Dedifferentiated amniotic fluid mesenchymal stem cell (primary cell): ENCODE data around the gene KIRREL1.

Experiments used
- DNase-seq: peaks from one replicate; pipeline ENCODE4 v3.0.0-alpha.2; 2016; ENCODE audit errors: extremely low spot score

KIRREL1 gene

DNA sequence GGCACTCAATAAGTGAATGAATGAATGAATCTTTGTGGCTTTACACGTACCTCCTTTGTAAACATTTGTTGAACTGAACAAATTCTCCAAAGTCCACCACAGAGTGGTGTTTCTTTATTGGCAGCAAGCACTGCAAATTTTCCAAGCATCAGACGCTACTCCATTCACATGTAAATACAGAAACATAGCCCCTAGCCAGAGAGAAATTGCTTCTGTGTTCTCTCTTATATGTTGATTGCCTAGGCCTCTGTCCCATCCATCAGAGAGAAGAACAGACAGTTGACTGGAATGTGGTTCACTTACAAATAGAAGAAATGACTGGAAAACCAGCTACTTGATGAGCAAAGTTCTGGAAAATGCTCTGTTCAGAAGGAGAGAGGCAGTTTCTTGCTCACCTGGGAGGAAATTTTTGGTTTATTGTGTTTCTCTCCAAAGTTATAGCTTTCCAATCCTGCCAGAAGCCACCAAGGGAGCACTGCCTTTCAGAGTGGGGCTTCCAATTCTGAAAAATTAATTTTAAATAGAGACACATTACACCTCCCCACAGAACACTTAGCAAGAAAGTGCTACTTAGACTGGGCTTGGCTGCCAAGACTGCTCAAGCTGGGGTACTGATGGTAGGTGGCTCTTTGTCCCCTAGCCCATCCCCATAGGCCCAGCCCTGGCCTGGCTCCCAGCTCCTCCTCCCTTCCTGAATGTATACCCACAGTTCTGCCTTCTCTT, 18.1 kb upstream of the KIRREL1 start:
- no peak for DNase-seq

DNA sequence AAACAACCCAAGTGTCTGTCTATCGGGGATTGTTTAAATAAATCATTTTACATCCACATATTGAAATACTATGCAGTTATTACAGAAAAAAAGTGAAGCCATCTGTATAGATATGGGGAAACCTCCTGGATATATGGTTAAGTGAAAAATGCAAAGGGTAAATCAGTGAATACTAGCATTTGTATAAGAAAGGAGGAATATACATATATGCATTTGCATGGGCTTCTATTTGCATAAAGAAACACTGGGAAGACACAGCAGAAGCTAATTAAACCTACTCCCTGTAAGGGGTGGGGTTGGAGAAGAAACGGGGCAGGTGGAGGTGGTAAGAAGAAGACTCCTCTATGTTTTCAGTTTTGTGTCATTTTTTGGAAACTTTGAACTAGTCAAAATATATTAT, 16.6 kb upstream of the KIRREL1 start:
- no peak for DNase-seq

DNA sequence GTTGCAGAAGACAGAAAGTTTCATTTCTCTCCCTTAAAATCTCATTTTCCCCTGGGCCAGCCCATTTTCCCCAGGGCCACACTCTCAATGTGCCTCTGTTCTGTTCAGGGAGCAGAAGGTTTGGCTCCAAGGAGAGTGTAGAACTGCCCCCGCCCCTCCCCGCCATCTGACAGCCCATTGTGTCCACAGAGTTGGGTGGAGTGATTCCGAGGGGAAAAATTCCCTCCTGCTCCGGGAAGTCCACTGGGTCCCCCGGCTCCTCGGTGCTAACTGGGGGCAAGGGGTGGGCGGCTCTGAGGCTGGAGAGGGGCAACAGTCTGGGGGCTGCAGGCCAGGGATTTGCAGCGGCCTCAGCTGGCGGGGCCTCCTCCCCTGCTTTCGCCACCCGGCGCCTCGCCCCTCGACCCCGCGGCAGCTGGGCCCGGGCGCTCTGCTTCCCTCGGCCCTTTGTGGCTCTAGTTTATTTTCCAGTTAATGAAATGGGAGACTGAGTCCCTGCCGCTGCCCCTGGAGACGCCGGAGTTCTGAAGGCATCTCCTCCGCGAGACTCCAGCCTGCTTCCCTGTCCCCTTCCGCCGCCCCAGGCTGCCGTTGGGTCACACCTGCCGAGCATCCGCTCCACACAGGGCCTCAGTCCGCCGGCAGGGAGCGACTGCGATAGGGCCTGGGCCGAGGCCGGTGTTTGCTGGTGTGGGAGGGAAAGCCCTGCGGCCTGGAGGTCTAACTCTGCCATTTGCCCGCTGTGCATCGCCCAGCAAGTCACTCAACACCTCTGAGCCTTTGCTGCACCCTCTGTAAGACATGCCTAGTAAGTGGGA, 14.7 kb upstream of the KIRREL1 start:
- no peak for DNase-seq

DNA sequence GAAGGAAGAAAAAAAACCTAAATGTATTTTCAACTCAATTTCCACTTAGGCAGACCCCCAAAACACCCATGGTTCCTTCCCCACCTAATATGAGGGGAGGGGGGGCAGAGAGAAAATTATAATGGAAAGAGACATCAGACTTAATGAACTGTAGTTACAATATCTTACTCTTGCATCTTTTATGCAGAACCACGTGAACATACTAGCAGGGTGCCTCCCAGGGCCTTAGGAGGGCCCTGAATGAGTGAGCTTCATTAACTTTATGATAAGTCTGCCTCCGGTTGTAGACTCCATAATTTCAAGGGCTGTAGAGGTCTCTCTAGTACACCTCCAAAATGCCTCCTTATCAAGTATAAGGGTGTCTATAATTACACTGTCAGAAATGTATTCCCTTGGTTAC, 11.3 kb upstream of the KIRREL1 start:
- DNase-seq: no peak

DNA sequence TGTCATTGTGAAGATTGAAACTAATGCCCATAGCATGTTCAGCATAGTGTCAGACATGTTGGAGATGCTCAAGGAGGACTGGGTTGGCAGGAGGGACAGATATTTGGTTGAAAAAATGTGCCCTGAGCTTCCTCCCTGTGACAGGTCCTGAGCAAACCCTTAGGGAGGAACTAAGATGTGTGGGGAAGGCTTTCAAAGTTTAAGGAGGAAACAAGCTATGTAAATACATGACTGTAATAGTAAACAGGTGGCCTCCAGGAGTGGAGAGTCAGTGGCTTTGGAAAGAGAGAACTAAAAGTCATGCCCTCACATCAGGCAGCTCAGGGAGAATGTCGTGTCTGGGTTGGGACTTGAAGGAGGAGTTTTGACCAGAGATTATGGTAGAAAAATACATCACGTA, 9.7 kb upstream of the KIRREL1 start:
- DNase-seq: no peak

- no peak for DNase-seq
Observed at GRCh38 chr1:157984469-157984868, 9.0 kb upstream of the KIRREL1 start.

- DNase-seq: no peak
Observed at GRCh38 chr1:157985473-157985872, 8.0 kb upstream of the KIRREL1 start.

DNA sequence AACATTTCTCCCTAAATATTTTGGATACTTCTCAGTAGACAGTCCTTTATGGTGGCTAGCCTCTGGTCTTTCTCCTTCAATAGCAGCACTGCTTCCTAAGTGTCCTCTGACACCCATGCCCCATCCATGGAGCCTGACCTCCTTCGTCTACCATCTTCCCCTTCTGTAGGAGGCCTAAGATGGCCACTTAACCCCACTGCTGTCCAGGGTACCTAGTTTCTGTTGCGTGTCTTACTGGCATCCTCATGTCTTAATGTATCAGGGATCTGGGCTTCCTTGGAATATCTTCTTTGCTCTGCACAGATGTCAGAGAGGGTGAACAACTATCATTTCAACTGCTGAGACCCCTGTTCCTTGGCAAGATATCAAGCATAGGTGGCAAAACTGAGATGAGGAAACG, 5.4 kb upstream of the KIRREL1 start:
- DNase-seq: no peak

DNA sequence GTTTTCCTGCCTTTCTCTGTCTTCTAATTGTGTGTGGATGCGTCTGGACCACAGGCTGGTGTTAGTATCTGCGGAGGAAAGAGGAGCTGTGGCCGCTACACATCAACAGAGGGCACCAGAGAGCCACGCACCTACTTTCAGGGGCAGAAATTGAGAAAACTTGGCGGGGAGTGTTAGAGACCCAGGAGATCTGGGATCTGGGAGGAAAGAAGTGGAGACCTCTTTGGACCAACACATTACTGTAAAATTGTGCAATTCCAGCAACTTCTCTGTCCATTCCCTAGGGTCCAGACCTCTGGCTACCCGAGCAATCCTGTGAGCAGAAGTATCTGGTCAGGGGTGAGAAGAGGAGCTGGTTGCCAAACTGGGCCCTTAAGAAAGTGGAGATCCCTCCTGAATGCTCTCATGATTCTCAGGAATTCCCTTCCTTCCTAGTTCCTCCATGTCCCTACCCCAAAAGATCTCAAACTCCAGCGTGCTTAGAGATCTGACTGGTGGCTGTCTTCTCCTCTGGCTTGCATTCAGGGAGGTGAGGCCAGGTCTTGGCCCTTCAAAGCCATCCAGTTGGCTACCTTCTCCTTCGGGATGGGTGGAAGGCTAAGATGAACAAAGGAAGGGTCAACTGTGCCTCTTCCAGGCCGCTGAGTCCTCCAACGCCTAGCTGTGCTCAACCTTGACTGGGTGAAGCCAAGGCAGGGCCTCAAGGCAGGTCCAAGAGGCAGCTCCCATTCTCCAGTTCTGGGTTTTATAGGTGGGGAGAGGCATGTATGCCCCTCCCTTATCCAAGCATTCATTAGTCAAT, 1.2 kb upstream of the KIRREL1 start:
- peak; percentile 77 for DNase-seq

- DNase-seq: no peak
Observed at GRCh38 chr1:157992833-157993146, 655 bp upstream of the KIRREL1 start.

DNA sequence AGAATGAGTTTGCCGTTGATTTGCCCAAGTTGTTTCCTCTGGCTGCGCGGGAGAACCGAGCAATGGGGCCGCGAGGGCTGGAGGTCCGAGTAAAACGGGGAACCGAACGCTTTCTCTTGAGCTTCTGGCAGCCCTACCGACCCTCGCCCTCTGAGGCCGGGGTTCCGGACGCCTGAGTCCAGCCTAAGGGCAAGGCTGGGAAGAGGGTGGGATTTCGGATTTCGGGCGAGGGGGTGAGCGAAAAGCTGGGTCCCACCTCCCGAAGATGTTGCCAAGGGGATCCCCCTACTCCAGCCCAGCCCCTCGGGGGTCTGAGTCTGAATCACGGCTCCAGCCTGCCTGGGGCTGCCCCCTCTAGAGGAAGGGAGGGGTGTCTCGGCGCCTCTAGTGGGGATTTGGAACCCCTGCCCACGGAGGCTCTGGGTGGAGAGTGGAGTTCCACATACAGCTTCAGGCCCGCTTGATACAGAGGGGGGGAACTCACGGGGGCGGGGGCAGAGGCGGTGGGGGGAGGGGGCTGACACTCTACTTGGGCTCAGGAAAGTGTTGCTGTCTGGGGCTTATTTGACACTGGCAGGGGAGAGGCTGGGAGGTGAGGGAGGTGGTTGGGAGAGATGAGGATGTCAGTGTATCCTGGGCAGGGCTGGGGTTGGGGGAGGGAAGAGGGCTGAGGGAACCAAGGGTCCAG, 617 bp downstream of the KIRREL1 start:
- DNase-seq: no peak

DNA sequence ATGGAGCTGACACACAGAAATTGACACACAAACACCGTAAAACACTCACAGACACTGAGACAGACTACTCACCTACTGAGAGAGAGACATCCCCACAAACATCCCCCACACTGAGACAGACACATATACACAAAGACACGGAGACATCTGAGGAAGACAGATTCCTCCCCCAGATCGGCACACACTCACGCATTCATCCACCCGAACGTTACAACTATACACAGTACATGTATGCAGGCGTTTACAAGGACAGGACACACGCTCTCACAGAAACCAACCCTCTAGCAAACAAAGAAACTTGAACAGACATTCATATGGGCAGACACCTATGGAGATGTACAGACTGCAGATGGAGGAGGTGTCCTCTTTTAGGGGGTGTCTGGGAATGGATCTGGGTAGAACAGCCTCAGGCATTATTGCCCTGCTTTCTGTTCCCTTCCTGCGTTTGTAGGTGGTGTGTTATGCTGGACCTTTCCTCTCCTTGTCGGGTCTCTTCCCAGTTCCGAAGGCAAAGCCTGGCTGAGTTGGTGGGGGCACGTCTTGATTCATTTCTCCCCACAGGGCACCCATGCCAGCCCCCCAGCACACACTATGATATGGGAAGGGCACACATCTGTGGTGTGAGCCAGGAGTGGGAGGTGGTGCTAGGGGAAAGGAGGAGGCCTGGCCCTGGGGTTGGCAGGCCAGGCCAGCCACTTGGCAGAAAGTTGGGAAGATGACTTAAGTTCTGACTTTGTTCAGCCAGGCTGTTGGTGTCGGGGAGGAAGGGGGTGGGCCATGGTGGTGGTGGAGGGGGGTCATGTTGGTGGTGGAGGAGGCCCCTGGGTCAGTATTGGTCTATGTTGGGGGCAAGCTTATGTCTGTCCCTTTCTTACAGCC, 1.5 kb downstream of the KIRREL1 start:
- no peak for DNase-seq

- no peak for DNase-seq
Observed at GRCh38 chr1:157995583-157996169, 2.2 kb downstream of the KIRREL1 start.

GRCh38 chr1:157996433-157996832, 3.0 kb downstream of the KIRREL1 start:
- no peak for DNase-seq

- DNase-seq: no peak
Observed at GRCh38 chr1:158000507-158000906, 7.1 kb downstream of the KIRREL1 start.

DNA sequence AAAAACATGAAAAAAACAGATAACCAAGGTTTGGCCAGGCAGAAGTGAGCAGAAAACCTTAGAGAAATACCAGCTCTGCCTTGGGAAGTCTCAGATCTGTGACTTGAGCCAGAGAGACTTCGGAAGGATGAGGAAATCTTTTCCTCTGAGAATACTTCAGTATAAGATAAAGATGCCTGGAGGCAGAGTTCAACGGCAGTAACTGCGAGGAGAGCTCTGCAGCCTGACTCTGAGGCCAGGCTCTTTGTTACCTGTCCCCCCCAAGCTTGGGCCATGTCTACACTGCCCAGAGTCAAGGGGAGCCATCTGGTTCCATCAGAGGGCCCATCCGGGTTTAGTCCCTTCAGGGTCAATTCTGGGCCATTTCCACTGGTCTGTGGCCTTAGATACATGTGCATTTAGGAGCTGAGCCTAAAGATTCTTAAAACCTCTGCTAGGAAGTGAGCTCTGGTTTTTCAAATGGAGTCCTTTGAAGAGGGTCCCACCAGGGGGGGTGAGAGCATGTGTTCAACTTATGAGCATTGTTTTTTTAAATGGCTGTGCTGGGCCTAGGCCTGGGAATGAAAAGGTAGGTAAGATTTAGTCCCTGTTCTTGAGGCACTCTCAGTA, 8.7 kb downstream of the KIRREL1 start:
- DNase-seq: peak; percentile 34

GRCh38 chr1:158002631-158003405, 9.4 kb downstream of the KIRREL1 start:
- DNase-seq: peak; percentile 54

DNA sequence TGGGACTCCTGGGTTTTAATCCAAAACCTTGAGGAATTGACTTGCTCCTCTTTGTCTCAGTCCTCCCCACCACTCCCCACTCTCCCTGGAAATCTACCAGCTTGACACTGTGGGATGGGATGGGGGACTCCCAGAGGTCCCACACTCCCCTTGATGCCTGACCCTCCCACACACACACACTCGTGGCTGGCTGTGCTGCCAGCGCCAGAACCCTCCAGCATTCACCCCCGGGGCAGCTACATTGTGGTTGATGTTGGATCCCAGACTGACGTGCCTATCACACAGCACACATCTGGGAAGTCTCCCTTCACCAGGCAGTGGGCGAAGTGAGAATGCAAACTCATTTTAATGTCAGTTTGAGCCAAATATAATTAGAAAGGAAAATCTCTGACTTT, 10.0 kb downstream of the KIRREL1 start:
- peak; percentile 71 for DNase-seq

GRCh38 chr1:158005224-158005623, 11.8 kb downstream of the KIRREL1 start:
- no peak for DNase-seq
